Kidney (tissue), 14 donors: Measurements from ENCODE around the gene KIAA0232. TPM values are rescaled to one million over a fixed set of nuclear protein-coding genes. Genes with fewer than 3 reads are reported as not detected.
A peak's percentile ranks its signal among the peaks of the same experiment; 100 is the strongest.

Source experiments
- DNase-seq, 5 donors: peaks; one replicate each; pipeline ENCODE4 v3.0.0-alpha.2; 2013 to 2020
- FAIRE-seq: peaks from 2 replicates; lab custom pipeline; 2012; peaks lifted over from hg19 to GRCh38; lab: Jason Lieb, UNC
- H3K27ac ChIP-seq, 2 donors: one replicate each; pipeline ENCODE4 v1.7.0; 2013; ENCODE audit warnings: low read depth in 2 of 2, low read length in 2 of 2, inconsistent platforms in 1 of 2
- H3K27me3 ChIP-seq: one replicate; pipeline ENCODE4 v1.7.1; 2013; ENCODE audit warnings: low read length, inconsistent platforms; ENCODE audit not compliant: control insufficient read depth, insufficient read depth
- H3K36me3 ChIP-seq, 3 donors: one replicate each; pipeline versions ENCODE4 v1.7.0 to v1.7.1; 2013; ENCODE audit warnings: low read length in 3 of 3, control low read depth in 1 of 3, inconsistent platforms in 1 of 3; ENCODE audit not compliant: insufficient read depth in 3 of 3, control insufficient read depth in 2 of 3
- H3K4me1 ChIP-seq, 3 donors: one replicate each; pipeline versions ENCODE4 v1.7.0 to v1.7.1; 2013; ENCODE audit warnings: low read length in 3 of 3, inconsistent platforms in 1 of 3, low read depth in 1 of 3; ENCODE audit not compliant: control insufficient read depth in 2 of 3, insufficient read depth in 2 of 3
- H3K4me3 ChIP-seq, 3 donors: one replicate each; pipeline versions ENCODE4 v1.7.0 to v1.8.1; 2013; ENCODE audit warnings: low read length in 3 of 3, control low read depth in 1 of 3, inconsistent platforms in 1 of 3
- H3K9ac ChIP-seq, 3 donors: one replicate each; pipeline versions ENCODE4 v1.7.0 to v1.7.1; 2013; ENCODE audit warnings: low read length in 3 of 3, control low read depth in 1 of 3, inconsistent platforms in 1 of 3
- H3K9me3 ChIP-seq, 3 donors: one replicate each; pipeline versions ENCODE4 v1.7.0 to v1.7.1; 2013; ENCODE audit warnings: low read length in 3 of 3, control low read depth in 1 of 3, inconsistent platforms in 1 of 3; ENCODE audit not compliant: control insufficient read depth in 2 of 3, insufficient read depth in 1 of 3
- intact Hi-C: fragments of 100-400 bp; cut with DNase I; formaldehyde crosslinking; loops from one replicate; pipeline ENCODE4 v1.11.1; 2022
- polyA plus RNA-seq: library from polyadenylated mRNA; stranded (reverse); fragments of 350-450 nt; fragmentation: Illumina TruSeq; extraction: RNeasy Lipid Tissue Mini Kit (QIAGEN cat#74804); gene quantifications from one replicate; pipeline ENCODE4 v1.2.3, GENCODE V29; 2014; ENCODE audit warnings: low read depth, low replicate concordance; ENCODE audit not compliant: insufficient read depth
- total RNA-seq: library from RNA; stranded (reverse); fragmentation: NEBNext Ultra II Directional; extraction: Animal tissue kit (Norgen Biotek cat#: 25700); gene quantifications from one replicate; pipeline ENCODE4 v1.2.1, GENCODE V29; 2021
- TF ChIP-seq, protein P1 (sequence below): IDR thresholded peaks from 3 replicates; pipeline ENCODE4 v1.5.1; 2012; ENCODE audit warnings: mild to moderate bottlenecking, moderate library complexity, borderline replicate concordance; ENCODE audit not compliant: insufficient read depth; ENCODE audit errors: extremely low read depth
- donor health status: control.
- donor health status: control.
- donor health status: control.
- donor health status: control.
- donor health status: control.
- donor health status: DM: yes; HTN: yes; CAD: no.
- donor health status: Normal renal cell carcinoma (clear cell type).

The KIAA0232 gene
- total and polyA plus RNA-seq, 2 donors from 2014 or later, result 14.0 to 39.9 TPM

DNA sequence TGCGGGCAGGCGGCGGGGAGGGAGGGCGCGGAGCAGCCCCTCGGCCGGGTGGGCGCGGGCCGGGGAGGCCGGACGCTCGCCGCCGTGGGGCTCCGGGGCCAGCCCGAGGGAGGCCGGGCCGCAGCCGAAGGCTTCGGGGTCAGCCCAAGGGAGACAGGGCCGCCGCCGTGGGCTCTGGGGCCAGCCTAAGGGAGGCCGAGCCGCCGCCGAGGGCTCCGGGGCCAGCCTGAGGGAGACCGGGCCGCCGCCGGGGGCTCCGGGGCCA is 251 bp downstream of the KIAA0232 start:
- TF ChIP-seq, protein P1, sequence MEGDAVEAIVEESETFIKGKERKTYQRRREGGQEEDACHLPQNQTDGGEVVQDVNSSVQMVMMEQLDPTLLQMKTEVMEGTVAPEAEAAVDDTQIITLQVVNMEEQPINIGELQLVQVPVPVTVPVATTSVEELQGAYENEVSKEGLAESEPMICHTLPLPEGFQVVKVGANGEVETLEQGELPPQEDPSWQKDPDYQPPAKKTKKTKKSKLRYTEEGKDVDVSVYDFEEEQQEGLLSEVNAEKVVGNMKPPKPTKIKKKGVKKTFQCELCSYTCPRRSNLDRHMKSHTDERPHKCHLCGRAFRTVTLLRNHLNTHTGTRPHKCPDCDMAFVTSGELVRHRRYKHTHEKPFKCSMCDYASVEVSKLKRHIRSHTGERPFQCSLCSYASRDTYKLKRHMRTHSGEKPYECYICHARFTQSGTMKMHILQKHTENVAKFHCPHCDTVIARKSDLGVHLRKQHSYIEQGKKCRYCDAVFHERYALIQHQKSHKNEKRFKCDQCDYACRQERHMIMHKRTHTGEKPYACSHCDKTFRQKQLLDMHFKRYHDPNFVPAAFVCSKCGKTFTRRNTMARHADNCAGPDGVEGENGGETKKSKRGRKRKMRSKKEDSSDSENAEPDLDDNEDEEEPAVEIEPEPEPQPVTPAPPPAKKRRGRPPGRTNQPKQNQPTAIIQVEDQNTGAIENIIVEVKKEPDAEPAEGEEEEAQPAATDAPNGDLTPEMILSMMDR, result no peak
- intact Hi-C loops, result no loop called here
- Histone ChIP-seq H3K4me1 (peaks cover 0 to 7% (median 3%) of the 10 kb centered on the region in 3 donors), H3K9me3 (no peaks in the 10 kb centered on the region), H3K27ac (peak overlapping the region; percentile 96 to 99), H3K4me3 (peak overlapping the region in 1 of 3 donors; percentile 79), H3K9ac (peak overlapping the region in 2 of 3 donors; percentile 87 to 99), H3K36me3 (peaks cover 0 to 5% (median 0%) of the 10 kb centered on the region in 3 donors), H3K27me3 (no peaks in the 10 kb centered on the region)
- no peak for DNase-seq
- no peak for FAIRE-seq

DNA sequence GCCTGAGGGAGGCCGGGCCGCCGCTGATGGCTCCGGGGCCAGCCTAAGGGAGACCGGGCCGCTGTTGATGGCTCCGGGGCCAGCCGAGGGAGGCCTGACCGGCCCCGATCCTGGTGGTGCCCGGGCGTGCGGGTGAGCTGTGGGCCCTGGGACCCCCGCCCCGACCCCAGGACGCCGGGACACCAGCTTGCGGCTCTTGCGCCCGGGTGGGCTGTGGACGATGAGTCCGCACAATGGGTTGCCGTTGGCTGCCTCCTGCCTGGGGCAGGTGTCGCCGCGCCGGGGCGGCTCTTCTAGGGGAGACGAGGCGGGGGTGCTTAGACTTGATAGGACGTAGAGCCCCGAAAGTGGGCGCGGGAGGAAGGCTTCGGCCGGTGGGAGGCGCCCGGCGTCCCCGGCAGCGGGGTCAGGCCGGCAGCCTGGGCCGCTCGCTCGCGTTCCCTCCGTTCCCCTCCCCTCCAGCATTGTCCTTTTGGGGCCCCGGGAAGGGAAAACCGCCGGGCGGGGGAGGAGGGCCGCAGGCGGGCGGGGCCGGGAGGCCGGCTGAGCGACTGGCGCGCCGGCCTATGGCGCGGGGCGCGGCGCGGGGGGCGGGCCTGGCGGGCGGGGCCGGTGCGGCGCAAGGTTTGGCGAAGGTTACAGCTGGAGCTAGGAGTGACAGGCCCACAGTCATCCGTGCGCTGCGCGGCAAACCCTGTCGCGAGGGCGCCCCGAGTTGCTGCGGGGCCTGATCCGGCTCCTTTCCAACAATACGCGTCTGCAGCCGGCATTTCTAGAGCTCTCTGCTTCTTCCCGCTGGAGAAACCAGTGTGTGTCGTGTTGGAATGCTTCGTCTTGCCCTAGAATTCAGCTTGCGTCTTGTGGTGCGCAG is 819 bp downstream of the KIAA0232 start:
- TF ChIP-seq, protein P1, result no peak
- no peaks in the 10 kb centered on the region for H3K27me3 ChIP-seq
- no peaks in the 10 kb centered on the region for H3K9me3 ChIP-seq
- peak overlapping the region; percentile 69 to 83 (median 82) for H3K4me3 ChIP-seq
- peak; percentile 94 to 98 (median 96) for DNase-seq
- peaks cover 0 to 5% (median 0%) of the 10 kb centered on the region in 3 donors for H3K36me3 ChIP-seq
- H3K9ac ChIP-seq, result peak overlapping the region; percentile 41 to 99 (median 87)
- FAIRE-seq, result no peak
- peaks cover 0 to 7% (median 3%) of the 10 kb centered on the region in 3 donors for H3K4me1 ChIP-seq
- intact Hi-C loops, result no loop called here
- peak overlapping the region; percentile 96 to 99 for H3K27ac ChIP-seq

DNA sequence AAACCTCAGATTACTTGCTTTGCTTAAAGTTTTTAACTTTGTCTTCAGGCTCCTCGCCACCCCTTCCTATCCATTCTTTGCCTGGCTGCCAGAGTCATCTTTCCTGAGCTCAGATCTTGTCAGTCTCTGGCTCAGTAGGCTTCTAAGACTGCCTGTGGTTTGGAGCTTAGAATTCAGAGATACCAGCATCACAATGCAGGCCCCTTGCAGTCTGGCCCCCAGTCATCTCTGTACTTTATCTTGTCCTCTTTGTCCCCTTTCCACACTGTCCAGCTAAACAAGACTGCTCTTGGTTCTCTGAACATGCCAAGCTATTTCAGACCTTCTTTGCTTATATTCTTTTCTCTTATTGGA is 3.0 kb downstream of the KIAA0232 start:
- peaks cover 0 to 5% (median 0%) of the 10 kb centered on the region in 3 donors for H3K36me3 ChIP-seq

More for the DNA sequence above, 3.0 kb downstream of the KIAA0232 start:
- Histone ChIP-seq H3K4me3 (no peak overlapping the region), H3K4me1 (peaks cover 0 to 7% (median 3%) of the 10 kb centered on the region in 3 donors), H3K9ac (no peak overlapping the region), H3K27me3 (no peaks in the 10 kb centered on the region), H3K27ac (no peak overlapping the region), H3K9me3 (no peaks in the 10 kb centered on the region)
- DNase-seq (no peak), FAIRE-seq (no peak)
- intact Hi-C loops, result no loop called here
- TF ChIP-seq, protein P1, result no peak
